IgD-negative memory B cell (primary cell): ENCODE results near the gene OR12D2. TPM values are rescaled to one million over a fixed set of nuclear protein-coding genes. Genes with fewer than 3 reads are reported as not detected.
"Not testable (repeated sequence)": the region's sequence is repeated elsewhere in the genome, so short reads cannot be mapped to it uniquely, and the experiment has no call there.

Experiments used
- H3K27ac Mint-ChIP-seq, 3 donors: one replicate each; pipeline ENCODE4 v1.8.0; 2020 to 2022; ENCODE audit warnings: mild to moderate bottlenecking in 3 of 3, mixed read lengths in 3 of 3, moderate library complexity in 1 of 3
- H3K27me3 Mint-ChIP-seq: one replicate; pipeline ENCODE4 v1.8.0; 2021; ENCODE audit warnings: mixed read lengths
- H3K36me3 Mint-ChIP-seq: one replicate; pipeline ENCODE4 v1.8.0; 2020; ENCODE audit warnings: mild to moderate bottlenecking, mixed read lengths
- H3K4me1 Mint-ChIP-seq, 3 donors: one replicate each; pipeline ENCODE4 v1.8.0; 2020 to 2022; ENCODE audit warnings: mixed read lengths in 3 of 3, mild to moderate bottlenecking in 1 of 3
- H3K4me3 Mint-ChIP-seq, 4 donors: one replicate each; pipeline ENCODE4 v1.8.0; 2020 to 2022; ENCODE audit warnings: mild to moderate bottlenecking in 4 of 4, mixed read lengths in 4 of 4, moderate library complexity in 3 of 4
- H3K9me3 Mint-ChIP-seq, 3 donors: one replicate each; pipeline ENCODE4 v1.8.0; 2020 to 2021; ENCODE audit warnings: mixed read lengths in 3 of 3, mild to moderate bottlenecking in 1 of 3
- polyA plus RNA-seq: library from polyadenylated mRNA; unstranded; fragments of 300-500 nt; fragmentation: Illumina TruSeq; gene quantifications from one replicate; pipeline ENCODE4 v1.2.3, GENCODE V29; 2021

Gene OR12D2
- polyA plus RNA-seq, 1 donor from 2014 or later, result not detected

- not testable (repeated sequence) for H3K27me3 Mint-ChIP-seq, H3K4me1 Mint-ChIP-seq, H3K27ac Mint-ChIP-seq, H3K4me3 Mint-ChIP-seq, H3K36me3 Mint-ChIP-seq
- peaks cover 2 to 12% (median 4%) of the 10 kb centered on the region in 3 donors for H3K9me3 Mint-ChIP-seq
These were observed 41.3 kb downstream of the OR12D2 start for GRCh38 chr6:29436730-29437129.

GRCh38 chr6:29439006-29439405, 43.6 kb downstream of the OR12D2 start, which contains the start of gene OR10C1:
OR10C1 (plus strand) TSS chr6:29439306; CDS start chr6:29440016, 710 bp downstream.
- Mint-ChIP-seq H3K4me1 (no peaks in the 10 kb centered on the region), H3K27ac (no peak within 1 kb of the TSS), H3K4me3 (no peak within 1 kb of the TSS), H3K9me3 (peaks cover 0 to 6% (median 4%) of the 10 kb centered on the region in 3 donors), H3K27me3 (peaks cover 4% of the 10 kb centered on the region), H3K36me3 (no peaks in the 10 kb centered on the region)

GRCh38 chr6:29442719-29443118, 47.3 kb downstream of the OR12D2 start:
- no peak overlapping the region for H3K27ac Mint-ChIP-seq
- no peak overlapping the region for H3K4me3 Mint-ChIP-seq
- H3K4me1 Mint-ChIP-seq, result no peaks in the 10 kb centered on the region
- peaks cover 5% of the 10 kb centered on the region for H3K27me3 Mint-ChIP-seq
- H3K36me3 Mint-ChIP-seq, result no peaks in the 10 kb centered on the region
- peaks cover 0 to 9% (median 4%) of the 10 kb centered on the region in 3 donors for H3K9me3 Mint-ChIP-seq

GRCh38 chr6:29444031-29444430, 48.6 kb downstream of the OR12D2 start:
- not testable (repeated sequence) for H3K36me3 Mint-ChIP-seq, H3K4me3 Mint-ChIP-seq, H3K4me1 Mint-ChIP-seq, H3K27ac Mint-ChIP-seq, H3K9me3 Mint-ChIP-seq, H3K27me3 Mint-ChIP-seq

Other genes starting within 250 kb of the OR12D2 start
- gene OR2J2, start 224.7 kb upstream of the OR12D2 start, polyA plus RNA-seq, result not detected
- gene OR14J1, start 93.9 kb upstream of the OR12D2 start, polyA plus RNA-seq, result not detected
- gene OR5V1, start 26.8 kb upstream of the OR12D2 start, polyA plus RNA-seq, result not detected
- not detected for gene OR12D3, start 20.3 kb upstream of the OR12D2 start, polyA plus RNA-seq
- not detected for gene OR12D1, start 19.3 kb downstream of the OR12D2 start, polyA plus RNA-seq
- gene OR10C1, start 43.7 kb downstream of the OR12D2 start, polyA plus RNA-seq, result not detected
- not detected for gene OR11A1, start 61.4 kb downstream of the OR12D2 start, polyA plus RNA-seq
- gene OR2H1, start 61.5 kb downstream of the OR12D2 start, polyA plus RNA-seq, result not detected
- gene MAS1L, start 92.3 kb downstream of the OR12D2 start, polyA plus RNA-seq, result not detected
- gene UBD, start 164.1 kb downstream of the OR12D2 start, polyA plus RNA-seq, result not detected
- gene OR2H2, start 189.5 kb downstream of the OR12D2 start, polyA plus RNA-seq, result not detected
- 6.8 TPM for gene GABBR1, start 237.6 kb downstream of the OR12D2 start, polyA plus RNA-seq